HG02588 (cell line): ENCODE measurements around the gene PRKN.

Experiments
- ATAC-seq: cut with Tn5 transposase; IDR thresholded peaks from one replicate; pipeline ENCODE4 v1.9.1; 2021; ENCODE audit warnings: mild to moderate bottlenecking, moderate library complexity; ENCODE audit not compliant: unreplicated experiment

PRKN gene

GRCh38 chr6:161413355-161413771 lies 1314.2 kb downstream of the PRKN start:
- no peak for ATAC-seq

GRCh38 chr6:161412795-161413194 lies 1314.8 kb downstream of the PRKN start:
- no peak for ATAC-seq

DNA sequence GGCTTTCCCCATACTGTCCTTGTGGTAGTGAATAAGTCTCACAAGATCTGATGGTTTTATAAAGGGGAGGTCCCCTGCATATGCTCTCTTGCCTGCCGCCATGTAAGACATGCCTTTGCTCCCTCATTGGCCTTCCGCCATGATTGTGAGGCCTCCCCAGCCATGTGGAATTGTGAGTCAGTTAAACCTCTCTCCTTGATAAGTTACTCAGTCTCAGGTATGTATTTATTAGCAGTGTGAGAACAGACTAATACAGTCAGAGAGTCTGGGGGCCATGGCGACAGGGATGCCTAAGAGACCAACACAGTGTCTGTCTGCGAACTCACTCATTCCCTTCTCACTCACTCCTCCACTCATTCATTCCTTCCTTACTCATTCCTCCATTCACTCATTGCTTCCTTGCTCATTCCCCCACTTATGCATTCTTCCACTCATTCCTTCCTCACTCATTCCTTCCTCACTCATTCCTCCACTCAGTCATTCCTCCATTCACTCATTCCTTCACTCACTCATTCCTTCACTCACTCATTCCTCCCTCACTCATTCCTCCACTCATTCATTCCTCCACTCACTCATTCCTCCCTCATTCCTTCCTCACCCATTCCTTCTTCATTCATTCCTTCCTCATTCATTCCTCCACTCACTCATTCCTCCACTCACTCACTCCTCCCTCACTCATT lies 1316.2 kb downstream of the PRKN start:
- ATAC-seq: no peak

GRCh38 chr6:161410736-161411135 lies 1316.8 kb downstream of the PRKN start:
- ATAC-seq: no peak

DNA sequence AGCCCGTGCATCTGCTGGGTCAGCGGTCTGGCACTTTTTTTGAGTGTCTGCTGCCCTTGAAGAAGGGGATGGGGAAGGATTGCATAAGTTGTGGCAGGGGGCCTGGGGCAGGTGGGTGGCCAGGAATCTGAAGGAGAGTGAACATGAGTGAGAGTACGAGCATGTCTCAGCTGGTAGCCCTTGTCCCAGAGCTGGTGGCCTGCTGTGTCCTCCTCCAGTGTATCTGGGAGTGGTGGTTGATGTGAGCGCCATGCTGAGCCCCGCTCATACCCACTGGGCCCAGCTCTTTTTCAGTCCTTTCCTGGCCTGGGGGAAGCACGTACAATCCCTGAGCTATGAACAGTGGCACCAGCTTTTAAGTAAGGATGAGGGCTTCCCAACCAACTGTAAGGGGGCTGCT lies 1317.5 kb downstream of the PRKN start:
- no peak for ATAC-seq

DNA sequence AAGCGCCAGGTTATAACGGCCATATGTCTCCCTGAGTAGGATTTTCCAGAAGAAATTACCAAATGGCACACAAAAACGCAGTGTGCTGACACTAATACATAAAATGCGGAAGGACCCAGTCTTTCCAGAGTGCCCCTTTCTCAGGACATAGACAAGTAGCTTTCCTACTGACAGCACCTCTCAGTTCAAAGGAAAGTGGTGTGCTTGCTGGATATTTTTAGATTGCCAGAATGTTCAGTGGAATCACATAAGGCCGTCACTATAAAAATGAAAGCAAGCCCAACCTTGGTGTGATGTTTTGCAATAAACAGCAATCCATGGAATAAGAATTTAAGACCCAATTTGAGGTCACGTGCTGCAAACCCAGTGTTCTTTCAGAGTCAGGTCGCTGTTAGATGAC lies 1318.2 kb downstream of the PRKN start:
- ATAC-seq: no peak

DNA sequence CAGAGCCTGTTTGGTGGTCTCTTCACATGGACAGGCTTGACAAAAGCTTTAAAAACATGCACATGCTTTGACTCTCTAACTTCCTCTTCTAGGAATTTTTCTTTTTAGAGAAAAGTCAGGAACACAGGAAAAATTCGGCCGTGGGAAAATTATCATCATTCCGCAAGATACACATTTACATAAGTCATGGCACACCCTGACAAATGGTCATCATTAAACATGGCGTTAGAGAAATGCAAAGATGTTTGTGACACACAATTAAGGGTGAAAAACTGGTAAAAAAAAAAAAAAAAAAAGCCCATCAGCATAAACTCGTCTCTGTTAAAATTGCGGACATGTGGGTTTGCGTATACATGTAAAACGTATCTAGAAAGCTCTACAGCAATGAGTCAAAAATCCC lies 1319.5 kb downstream of the PRKN start:
- ATAC-seq: no peak

DNA sequence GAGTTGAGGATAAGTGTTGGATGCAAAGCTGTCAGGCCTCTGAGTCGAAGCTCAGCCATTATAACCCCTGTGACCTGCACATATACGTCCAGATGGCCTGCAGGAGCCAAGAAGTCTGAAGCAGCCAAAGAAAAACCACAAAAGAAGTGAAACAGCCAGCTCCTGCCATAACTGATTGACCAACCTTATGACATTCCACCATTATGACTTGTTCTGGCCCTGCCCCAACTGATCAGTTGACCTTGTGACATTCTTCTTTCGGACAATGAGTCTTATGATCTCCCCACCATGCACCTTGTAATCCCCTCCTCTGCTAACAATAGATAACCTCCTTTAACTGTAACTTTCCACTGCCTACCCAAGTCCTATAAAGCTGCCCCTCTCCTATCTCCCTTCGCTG lies 1320.0 kb downstream of the PRKN start:
- no peak for ATAC-seq

GRCh38 chr6:161407115-161407514 lies 1320.5 kb downstream of the PRKN start:
- no peak for ATAC-seq

DNA sequence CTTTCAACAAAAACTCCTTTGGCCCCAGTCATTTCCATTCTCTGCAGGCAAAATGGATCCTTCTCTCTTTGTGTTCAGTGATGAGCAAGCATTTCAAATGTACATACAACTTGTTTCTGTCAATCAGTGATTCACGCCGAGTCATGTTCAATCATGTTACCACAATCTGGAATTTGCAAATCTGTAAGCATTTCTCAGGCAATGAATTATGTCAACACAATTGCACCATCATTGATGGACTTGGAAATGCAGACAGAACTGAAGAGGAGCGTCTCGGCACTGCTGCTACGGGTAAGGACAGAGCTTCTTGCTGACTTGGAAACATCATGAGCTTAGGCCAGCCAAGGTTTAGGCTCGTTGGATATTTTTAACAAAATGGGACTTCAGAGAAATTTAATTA lies 1320.9 kb downstream of the PRKN start:
- ATAC-seq: no peak

GRCh38 chr6:161405418-161405817 lies 1322.1 kb downstream of the PRKN start:
- no peak for ATAC-seq

DNA sequence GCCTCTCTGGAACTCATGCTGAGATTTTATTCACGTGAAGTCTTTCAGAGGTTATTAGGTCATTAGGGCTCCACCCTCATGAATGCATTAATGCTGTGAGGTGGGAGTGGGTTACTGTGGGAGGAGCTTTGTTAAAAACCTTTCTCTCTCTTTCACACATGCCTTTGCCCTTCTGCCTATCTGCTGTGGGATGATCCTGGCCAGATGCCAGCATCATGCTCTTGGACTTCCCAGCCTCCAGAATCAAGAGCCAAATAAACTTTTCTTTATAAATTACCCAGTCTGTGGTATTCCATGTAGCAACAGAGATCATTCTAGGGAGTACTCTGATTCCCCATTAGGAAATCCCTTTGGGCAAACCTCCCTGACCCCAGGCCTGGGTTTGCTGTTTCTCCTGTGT lies 1323.8 kb downstream of the PRKN start:
- no peak for ATAC-seq

- no peak for ATAC-seq
Measured at GRCh38 chr6:161401587-161402309, 1325.8 kb downstream of the PRKN start.

DNA sequence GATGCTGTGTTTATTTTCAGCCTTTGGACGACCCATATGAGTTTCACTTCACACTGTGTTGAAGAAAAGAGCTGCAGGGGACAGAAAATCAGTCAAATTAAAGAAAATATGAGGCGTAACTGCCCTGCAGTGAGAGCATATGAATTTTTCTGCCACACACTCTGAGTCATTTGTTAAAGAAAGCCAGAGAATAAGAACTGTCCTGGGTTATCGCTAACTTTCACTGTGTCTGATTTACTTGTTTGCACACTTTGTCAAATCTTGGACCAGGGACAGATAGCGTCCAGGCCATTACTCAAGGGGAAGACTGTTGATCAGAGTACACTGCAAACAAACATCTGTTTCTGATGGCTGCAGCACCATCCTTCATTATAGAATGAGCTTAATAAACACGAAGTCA lies 1326.9 kb downstream of the PRKN start:
- no peak for ATAC-seq

GRCh38 chr6:161396539-161396938 lies 1331.0 kb downstream of the PRKN start:
- ATAC-seq: no peak

DNA sequence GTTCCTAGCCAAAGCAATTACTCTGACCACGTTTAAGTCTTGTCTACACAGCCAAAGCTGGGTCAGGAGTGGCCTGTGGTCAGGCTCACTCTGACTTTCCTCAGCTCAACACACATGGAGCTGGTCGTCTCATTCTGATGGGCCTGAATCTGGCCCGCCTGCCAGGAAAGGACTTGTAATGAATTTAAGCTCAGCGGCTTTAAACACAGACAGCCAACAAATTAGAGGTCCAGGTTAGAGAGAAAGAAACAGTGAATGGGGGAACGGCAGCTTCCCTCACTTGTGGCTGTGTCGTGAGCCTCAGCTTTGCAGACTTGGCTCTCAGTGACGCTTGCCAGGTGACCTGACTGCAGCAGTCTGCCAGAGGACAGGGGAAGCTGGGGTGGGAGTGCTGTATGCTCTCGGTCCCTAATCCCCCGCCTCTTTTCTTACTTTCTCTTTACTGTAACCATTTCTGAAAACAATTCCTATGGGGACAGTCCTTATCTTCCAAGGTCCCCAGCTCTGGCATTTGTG lies 1331.8 kb downstream of the PRKN start:
- no peak for ATAC-seq

DNA sequence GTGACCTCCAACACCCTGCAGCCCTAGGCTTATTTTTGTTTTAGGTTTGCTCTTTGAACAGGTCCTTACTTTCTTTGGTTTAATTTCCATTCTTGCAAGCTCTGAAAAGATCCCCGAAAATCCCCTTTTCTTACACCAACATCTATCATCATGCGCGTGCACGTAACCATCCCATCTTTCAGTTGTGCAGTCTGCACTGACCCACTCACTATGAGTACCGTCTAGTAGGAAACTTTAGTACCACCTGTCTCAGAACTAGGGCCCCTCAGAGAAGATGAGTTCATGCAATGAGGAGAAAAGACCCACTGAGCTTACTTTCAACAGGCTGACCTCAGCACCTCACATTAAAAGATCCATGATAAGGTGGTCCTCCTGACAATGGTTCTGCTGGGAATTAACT lies 1333.1 kb downstream of the PRKN start:
- ATAC-seq: no peak

DNA sequence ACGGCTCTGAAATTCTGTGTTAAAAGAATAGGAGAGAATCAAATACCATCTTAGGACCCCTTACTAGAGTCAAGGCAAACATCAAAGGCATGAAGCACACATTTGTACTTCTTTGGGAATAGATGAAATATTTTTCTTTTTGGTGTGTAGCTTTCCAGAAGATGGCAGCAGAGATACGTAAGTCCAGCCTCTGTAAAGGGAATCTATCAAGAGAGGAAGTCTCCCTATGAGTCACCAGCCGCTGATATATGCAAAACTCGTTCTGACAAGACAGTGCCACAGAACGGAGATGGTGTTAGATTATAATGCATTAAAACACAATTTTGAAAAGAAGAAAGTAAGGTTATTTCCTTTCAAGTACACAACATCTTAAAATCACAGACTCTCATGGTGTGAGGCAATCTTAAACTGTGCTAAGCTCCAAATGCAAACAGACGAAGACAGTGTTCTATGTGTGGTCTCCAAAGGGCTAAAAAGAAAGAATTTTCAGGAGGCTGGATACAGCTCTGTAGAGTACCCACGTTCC lies 1333.7 kb downstream of the PRKN start:
- peak; percentile 100 for ATAC-seq

DNA sequence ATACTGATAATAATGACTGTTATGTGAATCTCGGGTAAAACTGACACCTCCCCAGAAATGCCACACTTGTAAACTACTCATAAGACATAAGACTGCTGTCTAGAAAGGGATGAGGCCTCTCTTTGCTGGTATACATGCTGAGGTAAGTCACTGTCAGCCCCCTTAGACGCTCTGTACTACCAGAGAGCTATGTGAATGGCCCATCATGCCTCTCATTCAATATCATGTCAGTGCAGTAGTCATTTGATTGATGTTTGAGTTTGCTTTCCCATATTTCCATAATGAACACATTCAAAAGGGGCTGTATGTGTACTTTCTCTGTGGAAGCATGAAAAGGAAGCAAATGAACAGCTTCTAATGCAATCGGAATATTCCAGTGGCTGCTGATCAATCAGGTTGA lies 1334.3 kb downstream of the PRKN start:
- ATAC-seq: no peak

- no peak for ATAC-seq
Measured at GRCh38 chr6:161389756-161390155, 1337.8 kb downstream of the PRKN start.

DNA sequence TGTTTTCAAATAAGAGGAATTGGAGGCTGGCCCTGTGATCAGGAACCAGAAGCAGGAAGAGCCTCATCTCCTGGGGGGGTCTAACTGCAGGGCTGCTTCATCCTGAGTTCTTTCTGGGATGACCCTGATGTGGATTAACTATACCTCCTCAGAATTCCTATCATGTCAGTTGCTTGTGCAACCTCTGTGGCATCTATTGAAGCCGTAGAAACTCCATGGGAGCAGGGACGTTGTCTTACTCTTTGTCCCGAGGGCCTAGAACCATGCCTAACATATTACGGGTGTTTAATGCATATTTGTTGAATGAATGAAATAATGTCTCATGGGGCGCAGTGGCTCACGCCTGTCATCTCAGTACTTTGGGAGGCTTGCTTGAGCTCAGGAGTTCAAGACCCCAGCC lies 1343.6 kb downstream of the PRKN start:
- ATAC-seq: no peak
